ENCODE data around the gene ACAN. TPM values are rescaled to one million over a fixed set of nuclear protein-coding genes. Genes with fewer than 3 reads are reported as not detected.

Gene ACAN
- total RNA-seq, 1 experiment from 2014 or later = not detected

- CTCF ChIA-PET = no interaction called here
- TF ChIP-seq CTCF (conservative IDR thresholded peaks at IDR 0.05; ENCODE audit: low read depth, low read length) = no peak
- TF ChIP-seq EZH2 (IDR thresholded peaks at IDR 0.05; ENCODE audit: borderline replicate concordance, low read depth, low read length, poor library complexity, severe bottlenecking) = no peak
- H3K27ac ChIP-seq (ENCODE audit: low read depth, low read length, poor library complexity, severe bottlenecking) = no peak overlapping the region
- H3K9me3 ChIP-seq (ENCODE audit: low read depth, low read length, poor library complexity, severe bottlenecking) = no peaks in the 10 kb centered on the region
- H3K4me3 ChIP-seq (ENCODE audit: low read depth, low read length, poor library complexity, severe bottlenecking) = no peak overlapping the region
- POLR2A ChIA-PET (ENCODE audit: low non-redundant PET) = interaction anchor here (0.6 kb wide), 1 partner anchor 12 kb away, joined by 5 read pairs; no protein-coding TSS in a partner anchor
- H3K27me3 ChIP-seq (replicated peaks; ENCODE audit: insufficient read depth, low read depth, low read length, poor library complexity) = no peaks in the 10 kb centered on the region
- H3K4me1 ChIP-seq (ENCODE audit: insufficient read depth, low read length, poor library complexity, severe bottlenecking) = no peaks in the 10 kb centered on the region
- no peaks in the 10 kb centered on the region for H3K36me3 ChIP-seq (ENCODE audit: insufficient read depth, low read length, poor library complexity, severe bottlenecking)
- no TSS peak for BruUV-seq (replicated peaks)
- DNase-seq (ENCODE audit: low spot score) = no peak
- intact Hi-C loops (cut with micrococcal nuclease; ENCODE audit: unreplicated experiment) = no loop called here
Observed at GRCh38 chr15:88843334-88843733, 40.1 kb downstream of the ACAN start.

- Histone ChIP-seq H3K9me3 (ENCODE audit: low read depth, low read length, poor library complexity, severe bottlenecking) (no peaks in the 10 kb centered on the region), H3K27me3 (replicated peaks; ENCODE audit: insufficient read depth, low read depth, low read length, poor library complexity) (no peaks in the 10 kb centered on the region), H3K4me1 (ENCODE audit: insufficient read depth, low read length, poor library complexity, severe bottlenecking) (no peaks in the 10 kb centered on the region), H3K27ac (ENCODE audit: low read depth, low read length, poor library complexity, severe bottlenecking) (no peak overlapping the region), H3K36me3 (ENCODE audit: insufficient read depth, low read length, poor library complexity, severe bottlenecking) (no peaks in the 10 kb centered on the region), H3K4me3 (ENCODE audit: low read depth, low read length, poor library complexity, severe bottlenecking) (no peak overlapping the region)
- TF ChIP-seq EZH2 (IDR thresholded peaks at IDR 0.05; ENCODE audit: borderline replicate concordance, low read depth, low read length, poor library complexity, severe bottlenecking) = no peak
- no peak for TF ChIP-seq CTCF (conservative IDR thresholded peaks at IDR 0.05; ENCODE audit: low read depth, low read length)
- intact Hi-C loops (cut with micrococcal nuclease; ENCODE audit: unreplicated experiment) = no loop called here
- CTCF ChIA-PET = no interaction called here
- DNase-seq (ENCODE audit: low spot score) = no peak
- no TSS peak for BruUV-seq (replicated peaks)
- POLR2A ChIA-PET (ENCODE audit: low non-redundant PET) = no interaction called here
Observed at GRCh38 chr15:88844749-88845386, 41.6 kb downstream of the ACAN start.

- H3K27ac ChIP-seq (ENCODE audit: low read depth, low read length, poor library complexity, severe bottlenecking) = no peak overlapping the region
- POLR2A ChIA-PET (ENCODE audit: low non-redundant PET) = no interaction called here
- CTCF ChIA-PET = no interaction called here
- no peak for DNase-seq (ENCODE audit: low spot score)
- no peaks in the 10 kb centered on the region for H3K36me3 ChIP-seq (ENCODE audit: insufficient read depth, low read length, poor library complexity, severe bottlenecking)
- intact Hi-C loops (cut with micrococcal nuclease; ENCODE audit: unreplicated experiment) = no loop called here
- no peak overlapping the region for H3K4me3 ChIP-seq (ENCODE audit: low read depth, low read length, poor library complexity, severe bottlenecking)
- no peaks in the 10 kb centered on the region for H3K4me1 ChIP-seq (ENCODE audit: insufficient read depth, low read length, poor library complexity, severe bottlenecking)
- no TSS peak for BruUV-seq (replicated peaks)
- TF ChIP-seq EZH2 (IDR thresholded peaks at IDR 0.05; ENCODE audit: borderline replicate concordance, low read depth, low read length, poor library complexity, severe bottlenecking) (no peak), CTCF (conservative IDR thresholded peaks at IDR 0.05; ENCODE audit: low read depth, low read length) (no peak)
- no peaks in the 10 kb centered on the region for H3K9me3 ChIP-seq (ENCODE audit: low read depth, low read length, poor library complexity, severe bottlenecking)
- H3K27me3 ChIP-seq (replicated peaks; ENCODE audit: insufficient read depth, low read depth, low read length, poor library complexity) = no peaks in the 10 kb centered on the region
Observed at GRCh38 chr15:88845616-88846015, 42.4 kb downstream of the ACAN start.
